ENCODE measurements around the gene BLACAT1. TPM values are rescaled to one million over a fixed set of nuclear protein-coding genes. Genes with fewer than 3 reads are reported as not detected.

The BLACAT1 gene
- polyA plus RNA-seq, 1 donor from 2014 or later, result 6.0 TPM

DNA sequence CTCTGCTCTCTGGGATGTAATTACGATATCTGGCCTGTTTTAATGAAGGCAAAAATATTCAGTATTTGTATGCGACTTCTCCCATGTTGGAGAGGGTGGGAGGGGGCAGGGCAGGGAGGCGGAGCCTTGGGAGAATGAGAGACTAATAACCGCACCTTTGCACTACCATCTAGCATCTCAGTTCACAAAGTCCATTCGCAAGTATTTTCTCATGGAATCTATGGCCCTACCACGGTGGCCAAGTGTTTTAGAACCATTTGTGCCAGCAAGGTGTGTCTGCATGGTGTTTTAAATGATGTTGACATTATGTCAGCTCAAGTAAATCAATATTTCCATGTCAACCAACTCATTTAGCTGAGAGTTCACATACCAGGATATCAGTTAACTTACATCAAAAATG is 14.3 kb upstream of the BLACAT1 start:
- no peaks in the 10 kb centered on the region for H3K27me3 ChIP-seq (ENCODE audit: insufficient read depth, low read depth, low read length)
- H3K9ac ChIP-seq (ENCODE audit: low read length), result no peak overlapping the region
- no peak overlapping the region for H2AFZ ChIP-seq (ENCODE audit: low read depth, low read length)
- no peak for TF ChIP-seq TAF1 (IDR thresholded peaks at IDR 0.05; ENCODE audit: low read depth)
- H3K4me2 ChIP-seq (ENCODE audit: low read length), result no peak overlapping the region
- no peak overlapping the region for H3K4me3 ChIP-seq (ENCODE audit: low read length)
- H4K20me1 ChIP-seq (ENCODE audit: insufficient read depth), result no peaks in the 10 kb centered on the region
- H3K36me3 ChIP-seq (ENCODE audit: insufficient read depth, low read length), result no peaks in the 10 kb centered on the region
- no peaks in the 10 kb centered on the region for H3K9me3 ChIP-seq (ENCODE audit: low read length)
- H3F3A ChIP-seq (ENCODE audit: insufficient read depth, low read length, poor library complexity, severe bottlenecking), result no peaks in the 10 kb centered on the region
- no peak overlapping the region for H3K27ac ChIP-seq (ENCODE audit: low read length)
- H3K9me2 ChIP-seq (ENCODE audit: insufficient read depth, low read length), result no peaks in the 10 kb centered on the region
- H3K79me2 ChIP-seq (replicated peaks; ENCODE audit: insufficient read depth, low read length), result no peaks in the 10 kb centered on the region

DNA sequence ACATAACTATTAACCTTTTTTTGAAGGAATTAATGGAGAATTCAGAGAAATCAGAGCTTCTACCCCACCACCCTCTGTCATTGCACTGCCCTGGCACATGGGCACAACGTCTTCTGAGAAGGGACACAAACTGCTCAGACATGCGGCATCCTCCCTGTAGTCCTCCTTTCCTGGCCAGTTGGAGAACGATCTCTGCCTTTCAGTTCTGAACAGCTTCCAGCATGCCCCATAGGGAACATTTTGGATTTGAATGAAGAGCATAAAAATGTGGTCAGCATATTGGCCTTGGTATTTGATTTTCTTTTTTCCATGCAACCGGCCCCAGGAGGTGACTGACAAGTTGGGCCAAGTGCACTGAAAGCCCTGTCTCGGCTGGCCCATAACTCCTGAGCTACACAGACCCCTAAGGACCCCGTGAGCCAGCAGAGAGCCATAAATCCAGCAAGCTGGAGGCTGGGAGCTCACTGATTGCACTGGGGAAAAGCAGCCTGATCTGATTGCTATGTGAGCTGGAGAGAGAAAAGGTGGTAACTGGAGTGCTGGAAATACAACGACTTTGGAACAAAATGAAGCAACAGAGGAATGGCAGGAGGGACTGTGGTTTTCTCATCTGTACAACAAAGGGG is 10.9 kb upstream of the BLACAT1 start:
- Histone ChIP-seq H4K20me1 (ENCODE audit: insufficient read depth) (no peaks in the 10 kb centered on the region), H3K9ac (ENCODE audit: low read length) (peak overlapping the region; percentile 15), H3F3A (ENCODE audit: insufficient read depth, low read length, poor library complexity, severe bottlenecking) (no peaks in the 10 kb centered on the region), H3K4me3 (ENCODE audit: low read length) (no peak overlapping the region), H3K79me2 (replicated peaks; ENCODE audit: insufficient read depth, low read length) (no peaks in the 10 kb centered on the region), H3K27ac (ENCODE audit: low read length) (no peak overlapping the region), H3K9me2 (ENCODE audit: insufficient read depth, low read length) (no peaks in the 10 kb centered on the region), H3K9me3 (ENCODE audit: low read length) (no peaks in the 10 kb centered on the region), H2AFZ (ENCODE audit: low read depth, low read length) (no peak overlapping the region), H3K27me3 (ENCODE audit: insufficient read depth, low read depth, low read length) (no peaks in the 10 kb centered on the region), H3K36me3 (ENCODE audit: insufficient read depth, low read length) (no peaks in the 10 kb centered on the region), H3K4me2 (ENCODE audit: low read length) (no peak overlapping the region)
- TF ChIP-seq EZH2 (IDR thresholded peaks at IDR 0.05; ENCODE audit: borderline replicate concordance, insufficient read depth, low read length, poor library complexity, severe bottlenecking), result no peak
- no peak for TF ChIP-seq EP300 (conservative IDR thresholded peaks at IDR 0.05; ENCODE audit: poor library complexity, severe bottlenecking)
- no peak for TF ChIP-seq POLR2AphosphoS5 (IDR thresholded peaks at IDR 0.05)
- TF ChIP-seq, protein P1, sequence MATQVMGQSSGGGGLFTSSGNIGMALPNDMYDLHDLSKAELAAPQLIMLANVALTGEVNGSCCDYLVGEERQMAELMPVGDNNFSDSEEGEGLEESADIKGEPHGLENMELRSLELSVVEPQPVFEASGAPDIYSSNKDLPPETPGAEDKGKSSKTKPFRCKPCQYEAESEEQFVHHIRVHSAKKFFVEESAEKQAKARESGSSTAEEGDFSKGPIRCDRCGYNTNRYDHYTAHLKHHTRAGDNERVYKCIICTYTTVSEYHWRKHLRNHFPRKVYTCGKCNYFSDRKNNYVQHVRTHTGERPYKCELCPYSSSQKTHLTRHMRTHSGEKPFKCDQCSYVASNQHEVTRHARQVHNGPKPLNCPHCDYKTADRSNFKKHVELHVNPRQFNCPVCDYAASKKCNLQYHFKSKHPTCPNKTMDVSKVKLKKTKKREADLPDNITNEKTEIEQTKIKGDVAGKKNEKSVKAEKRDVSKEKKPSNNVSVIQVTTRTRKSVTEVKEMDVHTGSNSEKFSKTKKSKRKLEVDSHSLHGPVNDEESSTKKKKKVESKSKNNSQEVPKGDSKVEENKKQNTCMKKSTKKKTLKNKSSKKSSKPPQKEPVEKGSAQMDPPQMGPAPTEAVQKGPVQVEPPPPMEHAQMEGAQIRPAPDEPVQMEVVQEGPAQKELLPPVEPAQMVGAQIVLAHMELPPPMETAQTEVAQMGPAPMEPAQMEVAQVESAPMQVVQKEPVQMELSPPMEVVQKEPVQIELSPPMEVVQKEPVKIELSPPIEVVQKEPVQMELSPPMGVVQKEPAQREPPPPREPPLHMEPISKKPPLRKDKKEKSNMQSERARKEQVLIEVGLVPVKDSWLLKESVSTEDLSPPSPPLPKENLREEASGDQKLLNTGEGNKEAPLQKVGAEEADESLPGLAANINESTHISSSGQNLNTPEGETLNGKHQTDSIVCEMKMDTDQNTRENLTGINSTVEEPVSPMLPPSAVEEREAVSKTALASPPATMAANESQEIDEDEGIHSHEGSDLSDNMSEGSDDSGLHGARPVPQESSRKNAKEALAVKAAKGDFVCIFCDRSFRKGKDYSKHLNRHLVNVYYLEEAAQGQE (IDR thresholded peaks at IDR 0.05; ENCODE audit: borderline replicate concordance), result no peak
- TF ChIP-seq MXI1 (conservative IDR thresholded peaks at IDR 0.05; ENCODE audit: poor library complexity, severe bottlenecking), result no peak
- no peak for TF ChIP-seq SMC3 (conservative IDR thresholded peaks at IDR 0.05; ENCODE audit: poor library complexity)
- no peak for TF ChIP-seq TAF1 (IDR thresholded peaks at IDR 0.05; ENCODE audit: low read depth)
- TF ChIP-seq, protein P2, sequence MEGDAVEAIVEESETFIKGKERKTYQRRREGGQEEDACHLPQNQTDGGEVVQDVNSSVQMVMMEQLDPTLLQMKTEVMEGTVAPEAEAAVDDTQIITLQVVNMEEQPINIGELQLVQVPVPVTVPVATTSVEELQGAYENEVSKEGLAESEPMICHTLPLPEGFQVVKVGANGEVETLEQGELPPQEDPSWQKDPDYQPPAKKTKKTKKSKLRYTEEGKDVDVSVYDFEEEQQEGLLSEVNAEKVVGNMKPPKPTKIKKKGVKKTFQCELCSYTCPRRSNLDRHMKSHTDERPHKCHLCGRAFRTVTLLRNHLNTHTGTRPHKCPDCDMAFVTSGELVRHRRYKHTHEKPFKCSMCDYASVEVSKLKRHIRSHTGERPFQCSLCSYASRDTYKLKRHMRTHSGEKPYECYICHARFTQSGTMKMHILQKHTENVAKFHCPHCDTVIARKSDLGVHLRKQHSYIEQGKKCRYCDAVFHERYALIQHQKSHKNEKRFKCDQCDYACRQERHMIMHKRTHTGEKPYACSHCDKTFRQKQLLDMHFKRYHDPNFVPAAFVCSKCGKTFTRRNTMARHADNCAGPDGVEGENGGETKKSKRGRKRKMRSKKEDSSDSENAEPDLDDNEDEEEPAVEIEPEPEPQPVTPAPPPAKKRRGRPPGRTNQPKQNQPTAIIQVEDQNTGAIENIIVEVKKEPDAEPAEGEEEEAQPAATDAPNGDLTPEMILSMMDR (IDR thresholded peaks at IDR 0.05; ENCODE audit: poor library complexity, severe bottlenecking), result no peak
- no peak for TF ChIP-seq RAD21 (conservative IDR thresholded peaks at IDR 0.05)
